H1 (cell line): ENCODE results near the gene RNF10. TPM values are rescaled to one million over a fixed set of nuclear protein-coding genes. Genes with fewer than 3 reads are reported as not detected.

ENCODE experiments used
- CTCF ChIA-PET: fragments of 300-600 bp; sonication (Branson Sonifier 250); formaldehyde crosslinking; loops from one replicate; lab custom pipeline; 2021; ENCODE audit not compliant: partially characterized antibody; lab: Charles Lee
- POLR2A ChIA-PET: fragments of 300-600 bp; sonication (Branson Sonifier 250); formaldehyde crosslinking; loops from one replicate; lab custom pipeline; 2021; ENCODE audit warnings: inconsistent platforms; ENCODE audit not compliant: partially characterized antibody; lab: Charles Lee
- DNase-seq, 2 experiments: peaks; one replicate each; pipeline versions ENCODE4 v3.0.0 to v3.0.0-alpha.2; 2010 to 2022; ENCODE audit warnings: low spot score in 2 of 2, low read depth in 1 of 2, mixed read lengths in 1 of 2
- FAIRE-seq: peaks from 2 replicates; lab custom pipeline; 2011; peaks lifted over from hg19 to GRCh38; lab: Jason Lieb, UNC
- H2AFZ ChIP-seq: 2 replicates; pipeline ENCODE4 v1.8.1; 2012; ENCODE audit warnings: low read length, inconsistent platforms
- H2AK5ac ChIP-seq: 2 replicates; pipeline ENCODE4 v1.6.1; 2013; ENCODE audit warnings: low read depth, low read length
- H2BK120ac ChIP-seq: replicated peaks from 2 replicates; pipeline ENCODE3; 2013; ENCODE audit warnings: low read depth, low read length, inconsistent platforms
- H2BK12ac ChIP-seq: 2 replicates; pipeline ENCODE4 v1.6.1; 2013; ENCODE audit warnings: low read depth, low read length
- H2BK15ac ChIP-seq: 2 replicates; pipeline ENCODE4 v1.6.1; 2013; ENCODE audit warnings: low read length
- H2BK20ac ChIP-seq: 2 replicates; pipeline ENCODE4 v1.6.1; 2013; ENCODE audit warnings: low read length
- H2BK5ac ChIP-seq: 2 replicates; pipeline ENCODE4 v1.6.1; 2013; ENCODE audit warnings: low read depth, low read length
- H3K14ac ChIP-seq: 2 replicates; pipeline ENCODE4 v1.6.1; 2013; ENCODE audit warnings: inconsistent platforms; ENCODE audit not compliant: insufficient read length
- H3K18ac ChIP-seq: 2 replicates; pipeline ENCODE4 v1.6.1; 2013; ENCODE audit warnings: low read length; ENCODE audit errors: extremely low read depth
- H3K23ac ChIP-seq: 2 replicates; pipeline ENCODE4 v1.6.1; 2013; ENCODE audit warnings: inconsistent platforms; ENCODE audit not compliant: insufficient read length
- H3K23me2 ChIP-seq: 2 replicates; pipeline ENCODE4 v1.6.1; 2013; ENCODE audit warnings: low read depth, low read length
- H3K27ac ChIP-seq: 2 replicates; pipeline ENCODE4 v1.6.1; 2011; ENCODE audit warnings: low read depth, low read length, inconsistent platforms
- H3K27me3 ChIP-seq, 4 experiments: replicated peaks in 1 of 4; 1 replicate in 1 of 4; 2 replicates in 3 of 4; pipeline versions ENCODE4 v1.6.1 to v1.8.1; 2011 to 2013; ENCODE audit warnings: low read length in 3 of 4, mild to moderate bottlenecking in 3 of 4, inconsistent platforms in 2 of 4, mixed read lengths in 2 of 4, moderate library complexity in 1 of 4; ENCODE audit not compliant: control insufficient read depth in 3 of 4, insufficient read depth in 3 of 4; ENCODE audit errors: extremely low read depth in 1 of 4
- H3K36me3 ChIP-seq, 4 experiments: 2 replicates each; pipeline versions ENCODE4 v1.6.1 to v1.8.1; 2011 to 2013; ENCODE audit warnings: mild to moderate bottlenecking in 4 of 4, low read length in 3 of 4, moderate library complexity in 2 of 4, control low read depth in 1 of 4, inconsistent platforms in 1 of 4; ENCODE audit not compliant: insufficient read depth in 4 of 4, control insufficient read depth in 2 of 4
- H3K4ac ChIP-seq: replicated peaks from 2 replicates; pipeline ENCODE3; 2013; ENCODE audit warnings: low read length, low read depth, mixed read lengths, inconsistent platforms; ENCODE audit not compliant: insufficient read length
- H3K4me1 ChIP-seq, 4 experiments: replicated peaks in 1 of 4; 1 replicate in 1 of 4; 2 replicates in 3 of 4; pipeline versions ENCODE4 v1.6.1 to v1.8.1; 2011 to 2013; ENCODE audit warnings: low read length in 3 of 4, inconsistent platforms in 2 of 4, mixed read lengths in 1 of 4; ENCODE audit not compliant: insufficient read depth in 4 of 4, control insufficient read depth in 3 of 4
- H3K4me2 ChIP-seq, 2 experiments: 2 replicates each; pipeline versions ENCODE4 v1.6.1 to v1.8.1; 2011 to 2013; ENCODE audit warnings: low read depth in 2 of 2, low read length in 2 of 2, control low read depth in 1 of 2, inconsistent platforms in 1 of 2, mild to moderate bottlenecking in 1 of 2; ENCODE audit not compliant: insufficient read depth in 1 of 2
- H3K4me3 ChIP-seq, 4 experiments: fragments of 200-600, 300-600 bp in 1 of 4; sonication (generic), shearing (Covaris generic), sonication (Bioruptor Twin) in 1 of 4; 2 replicates each; pipeline versions ENCODE4 v1.5.1 to v1.8.1; 2011 to 2016; ENCODE audit warnings: low read length in 4 of 4, low read depth in 3 of 4, control low read depth in 2 of 4, inconsistent platforms in 2 of 4, mild to moderate bottlenecking in 2 of 4, mixed read lengths in 1 of 4, moderate library complexity in 1 of 4; ENCODE audit not compliant: insufficient read depth in 2 of 4; ENCODE audit errors: extremely low read depth in 1 of 4
- H3K56ac ChIP-seq: replicated peaks from 2 replicates; pipeline ENCODE3; 2013; ENCODE audit warnings: low read depth, mild to moderate bottlenecking, mixed read lengths, low read length, inconsistent platforms; ENCODE audit not compliant: insufficient read length
- H3K79me1 ChIP-seq: 2 replicates; pipeline ENCODE4 v1.6.1; 2013; ENCODE audit warnings: low read depth, low read length, control low read depth
- H3K79me2 ChIP-seq, 2 experiments: 2 replicates each; pipeline versions ENCODE4 v1.6.1 to v1.8.1; 2012 to 2013; ENCODE audit warnings: low read length in 2 of 2, mild to moderate bottlenecking in 2 of 2, inconsistent platforms in 1 of 2; ENCODE audit not compliant: insufficient read depth in 2 of 2, control insufficient read depth in 1 of 2
- H3K9ac ChIP-seq, 4 experiments: replicated peaks in 1 of 4; 1 replicate in 1 of 4; 2 replicates in 3 of 4; pipeline versions ENCODE4 v1.6.1 to v1.8.1; 2011 to 2013; ENCODE audit warnings: low read depth in 3 of 4, low read length in 3 of 4, control low read depth in 2 of 4, mild to moderate bottlenecking in 2 of 4, moderate library complexity in 2 of 4, inconsistent platforms in 1 of 4; ENCODE audit errors: extremely low read depth in 1 of 4
- H3K9me3 ChIP-seq, 2 experiments: 2 replicates each; pipeline versions ENCODE4 v1.6.1 to v1.8.1; 2012 to 2013; ENCODE audit warnings: mild to moderate bottlenecking in 2 of 2, moderate library complexity in 2 of 2, control low read depth in 1 of 2, inconsistent platforms in 1 of 2, low read depth in 1 of 2, low read length in 1 of 2, mixed read lengths in 1 of 2; ENCODE audit not compliant: insufficient read depth in 2 of 2
- H4K20me1 ChIP-seq, 2 experiments: replicated peaks in 1 of 2; 2 replicates each; pipeline versions ENCODE3 to v1.8.1; 2011 to 2013; ENCODE audit warnings: inconsistent platforms in 2 of 2, low read length in 2 of 2, mild to moderate bottlenecking in 1 of 2; ENCODE audit not compliant: insufficient read depth in 2 of 2, control insufficient read depth in 1 of 2
- H4K5ac ChIP-seq: 2 replicates; pipeline ENCODE4 v1.6.1; 2013; ENCODE audit warnings: low read length, low read depth, mixed read lengths, inconsistent platforms; ENCODE audit not compliant: insufficient read length
- H4K8ac ChIP-seq: 2 replicates; pipeline ENCODE4 v1.8.0; 2013; ENCODE audit warnings: mild to moderate bottlenecking, moderate library complexity, low read length, inconsistent platforms; ENCODE audit not compliant: insufficient read depth; ENCODE audit errors: extremely low read depth
- H4K91ac ChIP-seq: replicated peaks from 2 replicates; pipeline ENCODE3; 2013; ENCODE audit warnings: low read length, mixed read lengths, inconsistent platforms; ENCODE audit not compliant: insufficient read length
- CBX5 ChIP-seq: fragments of 300-800, 300-1000 bp; sonication (generic); IDR thresholded peaks from 2 replicates; pipeline ENCODE4 v1.7.1; 2016; ENCODE audit warnings: antibody characterized with exemption, low read length, low read depth
- CBX8 ChIP-seq: fragments of 300-800, 300-1000 bp; sonication (generic); IDR thresholded peaks from 2 replicates; pipeline ENCODE4 v1.7.1; 2016; ENCODE audit warnings: low read depth, low read length, borderline replicate concordance
- HDAC6 ChIP-seq: IDR thresholded peaks from one replicate; pipeline ENCODE4 v1.7.1; 2012; ENCODE audit warnings: low read depth, mild to moderate bottlenecking, inconsistent platforms, low read length, moderate library complexity
- JUN ChIP-seq: IDR thresholded peaks from 2 replicates; pipeline ENCODE4 v1.6.1; 2011; ENCODE audit warnings: low read depth, mild to moderate bottlenecking, improper control_type of control experiment, low read length
- KDM1A ChIP-seq: fragments of 200-600, 300-600 bp; sonication (generic); IDR thresholded peaks from 2 replicates; pipeline ENCODE4 v1.7.1; 2016; ENCODE audit warnings: mild to moderate bottlenecking, low read length, borderline replicate concordance
- KDM5A ChIP-seq: fragments of 200-600 bp; IDR thresholded peaks from 2 replicates; pipeline ENCODE4 v1.7.1; 2012; ENCODE audit warnings: mild to moderate bottlenecking, low read length, inconsistent platforms, mixed read lengths
- SP1 ChIP-seq: IDR thresholded peaks from 2 replicates; pipeline ENCODE4 v1.6.1; 2011; ENCODE audit warnings: low read depth, low read length
- SP2 ChIP-seq: IDR thresholded peaks from 2 replicates; pipeline ENCODE4 v1.6.1; 2012; ENCODE audit warnings: mild to moderate bottlenecking, low read length, inconsistent platforms
- SRF ChIP-seq: IDR thresholded peaks from 2 replicates; pipeline ENCODE4 v1.6.1; 2011; ENCODE audit warnings: mild to moderate bottlenecking, low read depth, low read length, moderate library complexity
- TCF12 ChIP-seq: IDR thresholded peaks from 2 replicates; pipeline ENCODE4 v1.6.1; 2011; ENCODE audit warnings: low read depth, mild to moderate bottlenecking, low read length
- WGBS, 2 experiments: shearing (Covaris generic) in 1 of 2; methylation state at CpG; one replicate each; pipeline versions ENCODE4 v1.1.6 to v1.1.7; 2013 to 2015; ENCODE audit warnings: low lambda C conversion rate in 2 of 2, mixed read lengths in 2 of 2, inconsistent platforms in 1 of 2, low coverage in 1 of 2, missing lambda C conversion rate in 1 of 2; ENCODE audit not compliant: insufficient replicate concordance in 2 of 2, insufficient coverage in 1 of 2, insufficient read length in 1 of 2; ENCODE audit errors: extremely low coverage in 1 of 2, missing lambda C conversion rate in 1 of 2; 5-methylcytosine and 5-hydroxymethylcytosine counted together
- polyA plus RNA-seq, 7 experiments: library from polyadenylated mRNA; depleted of rRNA in 3 of 7; stranded (reverse) in 5 of 7; unstranded in 2 of 7; fragments of >200 nt in 5 of 7; fragments of 200-250 nt in 2 of 7; gene quantifications; 1 replicate in 5 of 7; 2 replicates in 1 of 7; 4 replicates in 1 of 7; pipeline versions ENCODE4 v1.2.1 to v1.2.3, GENCODE V29; 2011 to 2013; ENCODE audit warnings: missing spikeins in 2 of 7, mixed read lengths in 2 of 7
- total RNA-seq: library from RNA; stranded (reverse); fragmentation: NEBNext Ultra II Directional; extraction: Animal tissue kit (Norgen Biotek cat#: 25700); gene quantifications from 2 replicates; pipeline ENCODE4 v1.2.1, GENCODE V29; 2021
- TF ChIP-seq, protein P1 (sequence below): IDR thresholded peaks from 2 replicates; pipeline ENCODE4 v1.6.1; 2011; ENCODE audit warnings: low read depth, mild to moderate bottlenecking, low read length; ENCODE audit not compliant: insufficient read depth
- TF ChIP-seq, protein P2 (sequence below): IDR thresholded peaks from 2 replicates; pipeline ENCODE4 v1.6.1; 2012; ENCODE audit warnings: inconsistent platforms

RNF10 gene
- total and polyA plus RNA-seq, 2 of the 8 experiments (the other 6 are each of a cell fraction or from before 2014, with no cell fraction given), result 71.6 to 171 TPM

GRCh38 chr12:120490833-120491512 is 43.2 kb upstream of the RNF10 start:
- ChIA-PET CTCF (interaction anchor here (0.6 to 6.6 kb wide), 5 partner anchors 8 to 625 kb away, joined by 3 to 47 read pairs (median 4); partner anchors contain the start of gene SRSF9), POLR2A (interaction anchor here (0.6 to 4.6 kb wide), 7 partner anchors 10 to 47 kb away, joined by 3 to 25 read pairs (median 4); partner anchors contain the start of gene SRSF9)
- WGBS, 2 experiments, result 67% methylated on average over 2 of the region's 2 CpGs; no CpG with 5 or more reads in 1 of the 2 experiments

More at GRCh38 chr12:120490833-120491512, 43.2 kb upstream of the RNF10 start:
- Histone ChIP-seq H3K27me3 (no peaks in the 10 kb centered on the region; a peak in 1 of 7 replicates), H3K4me3 (no peak overlapping the region), H2BK5ac (no peak overlapping the region), H4K91ac (no peak overlapping the region), H3K23ac (no peak overlapping the region), H3K18ac (no peak overlapping the region), H2BK20ac (no peak overlapping the region), H3K79me1 (0 out of 2 replicates have a peak, but pooled peaks cover 3% of the 10 kb centered on the region), H3K79me2 (no peaks in the 10 kb centered on the region), H3K9ac (no peak overlapping the region), H4K5ac (no peak overlapping the region), H4K8ac (no peak overlapping the region), H2BK12ac (no peak overlapping the region), H2AFZ (no peak overlapping the region), H3K4me1 (peaks cover 0 to 4% (median 0%) of the 10 kb centered on the region in 4 experiments; a peak in 2 of 7 replicates), H3K56ac (no peak overlapping the region), H4K20me1 (no peaks in the 10 kb centered on the region), H2BK15ac (no peak overlapping the region), H3K27ac (no peak overlapping the region), H3K4ac (no peak overlapping the region), H3K9me3 (no peaks in the 10 kb centered on the region; a peak in 1 of 4 replicates), H2AK5ac (no peak overlapping the region), H3K4me2 (no peak overlapping the region), H3K14ac (no peak overlapping the region), H3K23me2 (peaks cover 4% of the 10 kb centered on the region; the same call in 1 of the 2 replicates), H2BK120ac (no peak overlapping the region), H3K36me3 (peaks cover 0 to 2% (median 0%) of the 10 kb centered on the region in 4 experiments; a peak in 2 of 8 replicates)
- TF ChIP-seq KDM1A (no peak), SRF (no peak), CBX8 (no peak), KDM5A (no peak), SP1 (no peak), HDAC6 (no peak), TCF12 (no peak), SP2 (no peak), CBX5 (no peak), JUN (no peak)
- TF ChIP-seq, protein P1, sequence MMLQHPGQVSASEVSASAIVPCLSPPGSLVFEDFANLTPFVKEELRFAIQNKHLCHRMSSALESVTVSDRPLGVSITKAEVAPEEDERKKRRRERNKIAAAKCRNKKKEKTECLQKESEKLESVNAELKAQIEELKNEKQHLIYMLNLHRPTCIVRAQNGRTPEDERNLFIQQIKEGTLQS, result no peak
- TF ChIP-seq, protein P2, sequence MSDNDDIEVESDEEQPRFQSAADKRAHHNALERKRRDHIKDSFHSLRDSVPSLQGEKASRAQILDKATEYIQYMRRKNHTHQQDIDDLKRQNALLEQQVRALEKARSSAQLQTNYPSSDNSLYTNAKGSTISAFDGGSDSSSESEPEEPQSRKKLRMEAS, result no peak
- DNase-seq (no peak), FAIRE-seq (no peak)
